T1000 (cell line): ENCODE data around the gene LRRC38.

Source experiments
- DNase-seq: peaks from one replicate; lab custom pipeline; 2025; ENCODE audit warnings: mixed read lengths; lab: John Stamatoyannopoulos, UW

The LRRC38 gene

DNA sequence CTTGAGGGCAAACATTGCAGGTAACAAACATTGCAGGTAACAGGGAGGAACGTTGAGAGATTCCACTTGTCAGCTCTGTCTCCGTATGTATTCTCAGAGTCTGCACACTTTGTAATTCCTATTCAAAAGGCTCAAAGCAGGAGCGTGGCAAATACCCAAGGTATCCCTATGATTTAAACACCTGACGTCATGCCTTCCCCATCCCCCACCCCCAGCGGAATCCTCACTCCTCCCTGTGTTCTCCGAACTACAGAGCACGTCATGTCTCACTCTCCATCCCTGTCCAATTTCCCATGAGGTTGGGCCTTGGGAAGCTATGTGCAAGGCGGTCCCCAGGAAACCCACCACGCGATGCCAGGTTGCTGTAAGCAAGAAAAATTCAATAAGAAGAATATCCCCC, 2.8 kb upstream of the LRRC38 start:
- DNase-seq, result no peak

DNA sequence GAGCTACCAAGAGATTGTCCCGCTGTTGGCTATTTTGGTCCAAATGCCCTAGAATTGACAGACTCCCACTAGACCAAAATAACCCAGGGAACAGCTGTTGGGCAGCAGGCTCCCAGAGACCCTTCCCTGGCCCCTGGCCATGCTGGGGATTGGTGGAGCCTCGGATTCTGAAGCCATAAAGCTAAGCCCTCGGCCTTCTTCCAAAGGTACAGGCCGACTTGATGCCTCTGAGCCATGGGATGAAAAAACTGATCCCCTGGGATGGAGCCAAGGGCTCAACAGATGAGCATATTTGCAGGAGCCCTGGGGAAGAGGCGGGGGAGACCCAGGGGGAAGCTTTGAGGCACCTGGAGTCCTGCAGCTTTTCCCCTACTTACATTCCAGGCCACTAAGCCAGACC, 1.0 kb upstream of the LRRC38 start:
- DNase-seq, result no peak

DNA sequence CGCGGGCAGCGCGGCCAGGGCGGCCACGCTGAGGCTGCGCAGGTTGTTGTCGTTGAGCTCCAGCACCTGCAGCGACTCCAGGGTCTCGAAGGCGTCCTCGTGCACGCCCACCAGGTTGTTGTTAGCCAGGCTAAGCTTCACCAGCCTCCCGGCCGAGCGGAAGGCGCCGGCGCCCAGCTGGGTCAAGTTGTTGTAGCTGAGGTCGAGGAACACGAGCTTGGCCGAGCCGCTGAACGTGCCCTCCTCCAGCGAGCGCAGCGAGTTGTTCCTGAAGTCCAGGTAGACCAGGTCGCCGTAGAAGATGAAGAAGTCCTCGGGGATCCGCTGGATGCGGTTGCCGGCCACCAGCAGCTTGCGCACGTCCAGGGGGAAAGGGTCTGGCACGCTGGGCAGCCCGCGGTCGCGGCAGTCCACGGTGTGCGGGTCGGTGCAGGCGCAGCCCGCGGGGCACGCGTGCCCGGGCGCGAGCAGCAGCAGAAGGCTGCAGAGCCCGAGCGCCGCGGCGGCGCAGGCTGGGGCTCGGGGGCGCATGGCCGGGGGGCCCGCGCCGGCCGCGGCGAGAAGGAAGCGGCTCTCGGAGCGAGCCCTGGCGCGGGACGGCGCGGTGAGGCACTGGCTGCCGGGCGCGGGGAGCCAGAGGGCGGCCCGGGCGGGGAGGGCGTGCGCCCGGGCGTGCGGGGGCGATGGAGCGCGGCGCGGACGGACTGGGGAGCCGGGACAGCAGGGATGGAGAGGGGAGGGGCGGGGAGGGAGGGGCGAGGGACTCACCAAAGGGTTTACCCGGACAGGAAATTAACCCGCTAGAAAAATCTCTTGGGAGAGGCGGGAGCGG, 524 bp downstream of the LRRC38 start:
- DNase-seq, result no peak

- no peak for DNase-seq
These were observed 1.3 kb downstream of the LRRC38 start for GRCh38 chr1:13512472-13512871.

DNA sequence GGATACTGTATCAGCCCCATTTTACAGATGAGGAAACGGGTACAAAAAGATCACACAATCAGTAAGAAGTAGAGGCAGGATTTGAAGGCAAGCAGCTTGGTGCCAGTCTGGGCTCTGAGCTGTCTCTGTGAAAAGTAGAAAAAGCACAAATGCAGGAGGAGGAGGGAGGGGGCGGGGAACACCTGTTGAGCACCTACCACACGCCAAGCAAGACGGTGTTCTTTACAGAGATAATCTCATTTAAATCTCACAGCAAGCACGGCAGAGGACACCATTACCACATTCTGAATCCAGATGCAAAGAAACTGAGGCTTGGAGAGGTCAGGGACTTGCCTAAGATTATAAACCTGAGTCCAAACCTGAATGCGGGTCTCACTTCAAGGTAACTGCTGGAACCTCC, 3.3 kb downstream of the LRRC38 start:
- no peak for DNase-seq

DNA sequence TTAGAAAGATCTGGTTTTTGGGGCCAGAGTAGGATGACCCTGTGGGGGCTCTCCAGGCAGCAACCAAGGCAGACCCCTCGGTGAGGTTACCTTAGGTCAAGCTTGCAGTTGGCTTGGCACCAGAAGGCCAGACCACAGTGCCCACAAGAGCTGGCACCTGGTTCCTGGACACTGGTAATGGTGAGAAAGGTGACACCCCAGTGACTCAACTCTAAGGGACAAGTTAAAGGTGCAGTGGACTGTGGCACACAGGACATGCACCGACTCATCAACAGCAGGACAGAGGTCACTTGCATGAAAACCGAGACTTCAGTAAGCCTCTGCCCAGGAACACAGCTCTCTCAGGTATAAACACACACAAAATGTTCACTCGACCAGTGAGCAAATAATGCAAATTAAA, 6.7 kb downstream of the LRRC38 start:
- no peak for DNase-seq

DNA sequence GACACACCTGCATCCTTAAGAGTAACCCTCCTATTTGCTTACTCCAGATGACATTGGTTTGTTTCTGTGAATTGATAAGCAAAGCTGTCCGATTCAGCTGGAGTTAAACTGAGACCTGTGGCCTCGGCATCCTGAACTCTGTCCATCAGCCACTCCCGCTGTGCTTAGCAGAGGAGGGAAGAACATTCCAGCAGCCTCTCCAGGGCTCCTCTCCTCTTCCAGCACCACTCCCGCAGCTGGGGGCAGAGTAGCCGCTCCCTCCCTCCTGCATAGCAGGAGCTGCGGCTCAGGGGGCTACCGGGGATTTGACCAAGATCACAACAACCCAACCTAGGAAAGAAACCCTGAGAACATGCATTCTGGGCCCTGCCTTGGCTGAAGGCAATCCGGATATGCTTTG, 8.8 kb downstream of the LRRC38 start:
- DNase-seq, result no peak

DNA sequence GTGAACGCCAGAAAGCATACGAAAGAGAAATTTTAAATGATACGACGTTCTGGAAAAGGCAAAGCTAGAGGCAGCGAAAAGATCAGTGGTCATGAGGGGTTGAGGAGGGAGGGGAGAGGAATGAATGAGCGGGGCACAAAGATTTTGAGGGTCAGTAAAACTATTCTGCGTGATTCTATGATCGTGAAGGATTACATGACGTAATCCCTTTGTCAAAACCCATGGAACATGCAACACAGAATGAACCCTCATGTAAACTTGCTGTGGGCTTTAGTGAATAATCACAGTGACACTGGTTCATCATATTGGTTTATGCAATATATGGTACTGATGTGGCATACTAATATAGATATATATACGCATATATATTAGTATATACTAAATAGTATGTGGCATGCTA, 13.0 kb downstream of the LRRC38 start:
- no peak for DNase-seq

DNA sequence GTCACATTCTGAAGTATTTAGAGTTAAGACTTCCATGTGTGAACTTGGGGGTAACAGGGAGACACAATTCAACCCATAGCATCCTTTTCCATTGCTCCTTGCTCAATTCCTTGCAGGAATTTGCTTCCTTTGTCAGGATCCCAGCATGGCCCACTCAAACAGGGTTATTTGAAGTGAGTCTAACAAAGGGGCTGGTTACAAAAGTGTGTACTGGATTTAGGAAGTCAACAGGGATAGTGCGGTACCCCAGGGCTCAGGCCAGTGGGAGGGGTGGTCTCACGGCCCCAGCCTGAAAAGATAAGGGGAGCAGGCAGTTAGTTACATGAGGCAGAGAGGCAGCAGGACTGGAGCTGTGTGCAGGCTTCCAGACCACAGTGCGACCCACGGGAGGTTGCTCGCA, 14.4 kb downstream of the LRRC38 start:
- no peak for DNase-seq

GRCh38 chr1:13498553-13498952, 15.2 kb downstream of the LRRC38 start:
- DNase-seq, result no peak

DNA sequence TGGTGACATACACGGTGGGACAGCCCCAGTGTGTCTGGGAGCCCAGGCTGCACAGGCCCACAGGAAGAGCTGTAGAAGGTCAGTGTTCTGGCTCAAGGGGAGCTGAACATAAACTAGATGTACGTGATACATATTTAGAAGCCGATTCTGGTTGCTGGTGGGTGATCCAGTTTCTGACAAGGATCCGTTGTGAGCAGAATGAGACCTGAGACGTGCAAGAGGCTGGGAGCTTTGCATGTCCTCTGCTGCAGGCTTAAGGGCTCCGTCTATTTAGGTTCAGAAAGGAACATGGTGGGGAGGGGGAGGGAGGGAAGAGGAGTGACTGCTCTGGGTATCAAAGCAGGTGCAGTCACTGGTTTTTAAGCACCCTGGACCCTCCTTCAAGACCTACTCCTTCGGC, 18.6 kb downstream of the LRRC38 start:
- no peak for DNase-seq

DNA sequence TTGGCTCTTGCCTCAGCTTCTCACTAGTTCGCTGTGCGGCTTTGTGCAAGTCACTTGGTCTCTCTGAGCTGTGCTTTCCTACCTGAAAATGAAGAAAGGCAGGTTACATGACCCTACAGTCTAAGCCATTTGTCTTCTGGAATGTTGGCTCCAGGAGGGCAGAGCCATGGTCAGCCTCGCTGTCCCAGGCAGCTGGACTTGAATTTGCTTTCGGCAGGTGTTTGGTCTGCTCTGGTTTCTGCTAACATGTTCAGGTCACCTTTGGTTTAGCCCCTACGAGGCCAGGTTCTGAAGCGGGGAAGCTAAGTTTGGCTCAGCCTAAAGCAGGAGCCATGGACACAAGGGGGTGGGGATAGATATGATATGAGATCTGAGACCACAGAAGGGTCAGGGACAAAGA, 19.1 kb downstream of the LRRC38 start:
- DNase-seq, result no peak

GRCh38 chr1:13494025-13494424, 19.8 kb downstream of the LRRC38 start:
- no peak for DNase-seq

- no peak for DNase-seq
These were observed 21.1 kb downstream of the LRRC38 start for GRCh38 chr1:13492711-13493110.

DNA sequence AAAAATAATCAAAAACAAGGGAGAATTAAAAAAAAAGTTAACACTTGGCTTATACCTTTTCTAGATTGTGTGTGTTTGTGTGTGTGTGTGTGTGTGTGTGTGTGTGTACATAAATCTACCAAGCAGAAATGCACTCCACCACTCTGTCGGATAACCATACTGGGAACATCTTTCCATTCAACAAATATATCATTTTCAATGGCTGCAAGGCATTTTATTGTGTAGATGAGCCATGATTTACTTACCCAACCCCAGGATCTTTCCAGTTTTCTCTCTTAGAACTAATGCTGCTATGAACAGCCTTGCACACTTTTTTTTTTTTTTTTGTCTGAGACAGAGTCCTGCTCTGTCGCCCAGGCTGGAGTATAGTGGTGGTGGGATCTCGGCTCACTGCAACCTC, 25.8 kb downstream of the LRRC38 start:
- DNase-seq, result no peak

DNA sequence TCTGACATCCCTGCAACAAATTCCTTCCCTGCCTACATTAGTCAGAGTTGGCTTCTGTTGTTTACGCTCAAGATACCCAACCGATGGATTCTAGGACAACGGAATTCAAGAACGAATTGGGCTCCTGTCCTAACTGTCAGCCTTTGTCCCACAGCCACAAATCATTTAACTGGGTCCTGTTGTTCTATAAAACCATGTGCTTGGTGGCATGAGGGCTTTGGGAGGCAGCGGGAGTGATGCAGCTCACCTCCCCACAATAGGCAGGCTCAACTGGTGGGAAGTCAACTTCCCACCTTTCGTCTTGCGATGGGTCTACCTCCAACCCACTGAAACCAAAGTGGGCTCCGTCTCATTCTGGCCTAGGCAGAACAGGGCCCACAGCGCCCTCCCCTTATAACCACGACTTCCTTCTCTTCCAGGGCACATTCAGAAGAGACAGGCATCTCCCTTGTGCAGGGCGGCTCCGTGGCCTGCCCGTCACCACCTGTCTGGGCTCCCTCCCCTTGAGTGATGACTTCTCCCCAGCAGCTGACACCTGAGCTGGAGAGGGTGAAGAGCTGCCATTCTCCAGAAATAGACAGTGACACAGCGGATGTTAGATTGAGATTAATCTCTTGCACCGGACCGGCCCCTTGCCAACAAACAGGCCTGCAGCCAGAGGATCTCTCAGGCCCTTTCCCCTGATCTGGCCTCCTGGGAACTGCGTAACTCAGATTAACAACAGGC, 26.5 kb downstream of the LRRC38 start:
- DNase-seq, result no peak

DNA sequence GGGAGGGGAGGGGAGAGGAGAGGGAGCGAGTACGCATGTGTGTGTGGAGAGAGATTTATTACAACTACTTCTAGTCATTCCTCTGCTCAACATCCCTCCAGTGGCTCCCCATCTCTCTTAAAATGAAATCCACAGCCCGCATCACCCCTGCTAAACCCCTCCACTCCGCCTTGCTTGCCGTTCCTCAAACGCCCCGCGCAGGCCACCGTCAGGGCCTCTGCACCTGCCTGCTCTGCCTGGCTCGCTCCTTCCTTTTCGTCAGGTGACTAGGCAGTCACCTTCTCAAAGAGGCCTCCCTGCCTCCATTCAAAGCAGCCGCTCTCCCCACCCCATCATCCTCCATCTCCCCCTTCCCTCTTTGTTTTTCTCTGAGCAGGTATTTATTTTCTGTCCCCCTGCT, 29.9 kb downstream of the LRRC38 start:
- DNase-seq, result no peak

DNA sequence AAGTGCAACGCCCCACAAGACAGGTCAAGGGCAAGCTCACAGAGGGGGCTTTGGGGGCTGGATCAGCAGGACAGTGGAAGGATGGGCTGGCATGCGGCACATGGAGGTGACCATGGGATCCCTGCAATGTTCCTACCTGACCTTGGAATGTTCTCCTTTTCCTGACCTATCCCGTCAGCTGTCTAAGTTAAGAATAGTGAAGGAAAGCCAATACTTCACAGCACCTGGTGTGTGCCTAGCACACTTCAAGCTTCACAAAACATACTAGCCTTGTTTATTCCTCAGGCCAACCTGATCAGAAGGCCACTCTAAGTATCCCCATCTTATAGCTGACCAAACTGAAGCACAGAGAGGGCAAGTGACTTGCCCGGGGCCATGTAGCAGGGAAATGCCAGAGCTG, 31.2 kb downstream of the LRRC38 start:
- no peak for DNase-seq

- no peak for DNase-seq
These were observed 34.5 kb downstream of the LRRC38 start for GRCh38 chr1:13479171-13479856.

GRCh38 chr1:13478692-13479091, 35.1 kb downstream of the LRRC38 start:
- no peak for DNase-seq

DNA sequence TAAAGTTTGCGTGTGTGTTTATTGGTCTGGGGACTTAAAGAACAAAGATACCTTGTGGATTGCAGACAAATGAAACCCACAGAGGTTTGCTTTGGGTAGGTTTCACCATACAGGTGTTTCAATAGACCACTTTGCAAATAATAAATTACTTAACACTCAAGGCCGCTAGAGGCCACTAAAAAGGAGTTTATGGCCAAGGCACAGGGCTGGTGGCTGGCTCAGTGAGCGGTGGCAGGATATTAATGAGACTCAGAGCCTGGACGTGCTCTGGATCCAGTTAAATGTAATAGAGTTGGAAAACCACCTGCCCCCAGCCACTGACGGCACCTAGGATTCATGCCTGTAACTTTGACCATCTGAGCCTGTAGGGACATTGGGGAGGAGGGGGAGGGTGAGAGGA, 44.5 kb downstream of the LRRC38 start:
- DNase-seq, result no peak

DNA sequence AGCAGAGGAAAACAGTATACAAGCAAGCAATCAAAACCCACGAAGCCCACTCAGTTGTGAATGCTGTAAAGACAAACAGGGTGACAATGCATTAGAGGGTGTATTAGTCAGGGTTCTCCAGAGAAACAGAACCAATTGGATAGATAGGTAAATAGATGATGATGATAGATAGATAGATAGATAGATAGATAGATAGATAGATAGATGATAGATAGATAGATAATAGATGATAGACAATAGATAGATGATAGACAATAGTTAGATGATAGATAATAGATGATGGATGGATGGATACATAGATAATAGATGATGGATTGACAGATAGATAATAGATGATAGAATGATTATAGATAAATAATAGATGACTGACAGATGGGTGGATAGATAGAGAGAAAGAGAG, 48.3 kb downstream of the LRRC38 start:
- no peak for DNase-seq

GRCh38 chr1:13462682-13463081, 51.1 kb downstream of the LRRC38 start:
- no peak for DNase-seq
